Brain microvascular endothelial cell (primary cell): Measurements from ENCODE around the gene XRCC6.
"Not testable (repeated sequence)": the region's sequence is repeated elsewhere in the genome, so short reads cannot be mapped to it uniquely, and the experiment has no call there.

Experiments used
- DNase-seq: peaks from one replicate; pipeline ENCODE4 v3.0.0-alpha.2; 2020
- H3K27ac ChIP-seq: fragments of 250-450 bp; sonication (Bioruptor Pico); 2 replicates; pipeline ENCODE4 v1.5.1; 2020; ENCODE audit warnings: mild to moderate bottlenecking, moderate library complexity
- H3K27me3 ChIP-seq: fragments of 250-450 bp; sonication (Bioruptor Pico); replicated peaks from 2 replicates; pipeline ENCODE4 v1.5.1; 2020; ENCODE audit warnings: mild to moderate bottlenecking
- H3K36me3 ChIP-seq: fragments of 250-450 bp; sonication (Bioruptor Pico); replicated peaks from 2 replicates; pipeline ENCODE4 v1.5.1; 2020; ENCODE audit warnings: mild to moderate bottlenecking
- H3K4me3 ChIP-seq: 2 replicates; pipeline ENCODE4 v1.5.1; 2011; ENCODE audit warnings: low read depth, mild to moderate bottlenecking, control low read depth, low read length, moderate library complexity
- CTCF ChIP-seq: IDR thresholded peaks from 2 replicates; pipeline ENCODE4 v1.5.1; 2011; ENCODE audit warnings: low read depth, mild to moderate bottlenecking, moderate library complexity, low read length, control low read depth, inconsistent platforms; ENCODE audit errors: missing control alignments
- in situ Hi-C: cut with HindIII; loops from 2 replicates; pipeline ENCODE4 v1.10.0; 2017; ENCODE audit warnings: low sequenced_read_pairs, low pct_ligation_motif_present

The XRCC6 gene

GRCh38 chr22:41668971-41669911, 48.1 kb downstream of the XRCC6 start:
- peak; percentile 73 for DNase-seq
- peak overlapping the region; percentile 69 for H3K27ac ChIP-seq
- no peaks in the 10 kb centered on the region for H3K27me3 ChIP-seq
- in situ Hi-C loops: no loop called here
- TF ChIP-seq CTCF: no peak
- peaks cover 11% of the 10 kb centered on the region for H3K36me3 ChIP-seq
- no peak overlapping the region for H3K4me3 ChIP-seq

- DNase-seq, H3K27me3 ChIP-seq, H3K4me3 ChIP-seq, H3K27ac ChIP-seq, in situ Hi-C loops: not testable (repeated sequence)
- H3K36me3 ChIP-seq: peaks cover 10% of the 10 kb centered on the region
These were observed 51.0 kb downstream of the XRCC6 start for GRCh38 chr22:41672096-41672495.

GRCh38 chr22:41672780-41673509, 51.9 kb downstream of the XRCC6 start:
- no peak overlapping the region for H3K4me3 ChIP-seq
- H3K27me3 ChIP-seq: no peaks in the 10 kb centered on the region
- H3K27ac ChIP-seq: no peak overlapping the region
- DNase-seq: no peak
- H3K36me3 ChIP-seq: peaks cover 12% of the 10 kb centered on the region
- in situ Hi-C loops: no loop called here
- peak; percentile 59 for TF ChIP-seq CTCF

GRCh38 chr22:41674846-41675340, 53.8 kb downstream of the XRCC6 start:
- no peak for DNase-seq
- Histone ChIP-seq H3K27ac (no peak overlapping the region), H3K36me3 (peaks cover 26% of the 10 kb centered on the region), H3K4me3 (no peak overlapping the region), H3K27me3 (no peaks in the 10 kb centered on the region)
- in situ Hi-C loops: no loop called here
- TF ChIP-seq CTCF: no peak

- DNase-seq: no peak
- Histone ChIP-seq H3K27me3 (no peaks in the 10 kb centered on the region), H3K4me3 (no peak overlapping the region), H3K27ac (no peak overlapping the region), H3K36me3 (peaks cover 36% of the 10 kb centered on the region)
- no peak for TF ChIP-seq CTCF
- in situ Hi-C loops: no loop called here
These were observed 55.0 kb downstream of the XRCC6 start for GRCh38 chr22:41676134-41676533.

GRCh38 chr22:41681616-41682015, 60.5 kb downstream of the XRCC6 start:
- peak overlapping the region; percentile 87 for H3K27ac ChIP-seq
- H3K27me3 ChIP-seq: no peaks in the 10 kb centered on the region
- peak overlapping the region; percentile 80 for H3K4me3 ChIP-seq
- TF ChIP-seq CTCF: no peak
- H3K36me3 ChIP-seq: peaks cover 26% of the 10 kb centered on the region
- DNase-seq: peak; percentile 20
- in situ Hi-C loops: no loop called here
